Esophagus squamous epithelium (tissue), 4 donors: ENCODE data around the gene CHN2.

Experiments used
- CTCF ChIP-seq, 6 experiments: fragments of 450-650 bp in 4 of 6; fragments of 200-600 bp in 2 of 6; sonication (generic) in 2 of 6; IDR thresholded peaks; one replicate each; pipeline ENCODE4 v1.5.1; 2016 to 2019; ENCODE audit warnings: antibody characterized with exemption in 6 of 6, mild to moderate bottlenecking in 4 of 6, moderate library complexity in 4 of 6
- POLR2A ChIP-seq, 4 donors: fragments of 450-650 bp; IDR thresholded peaks; one replicate each; pipeline ENCODE4 v1.6.1; 2017; ENCODE audit warnings: antibody characterized with exemption in 4 of 4, mild to moderate bottlenecking in 4 of 4, moderate library complexity in 3 of 4

GRCh38 chr7:29253225-29253624 is 58.6 kb downstream of the CHN2 start:
- TF ChIP-seq CTCF (IDR thresholded peaks at IDR 0.05) (no peak), POLR2A (IDR thresholded peaks at IDR 0.05) (no peak)
